ENCODE data around the gene UBE2R2. TPM values are rescaled to one million over a fixed set of nuclear protein-coding genes. Genes with fewer than 3 reads are reported as not detected.
A peak's percentile ranks its signal among the peaks of the same experiment; 100 is the strongest.

The UBE2R2 gene
- total RNA-seq, 6 donors from 2014 or later, result 24.6 to 33.6 (median 28.8) TPM

DNA sequence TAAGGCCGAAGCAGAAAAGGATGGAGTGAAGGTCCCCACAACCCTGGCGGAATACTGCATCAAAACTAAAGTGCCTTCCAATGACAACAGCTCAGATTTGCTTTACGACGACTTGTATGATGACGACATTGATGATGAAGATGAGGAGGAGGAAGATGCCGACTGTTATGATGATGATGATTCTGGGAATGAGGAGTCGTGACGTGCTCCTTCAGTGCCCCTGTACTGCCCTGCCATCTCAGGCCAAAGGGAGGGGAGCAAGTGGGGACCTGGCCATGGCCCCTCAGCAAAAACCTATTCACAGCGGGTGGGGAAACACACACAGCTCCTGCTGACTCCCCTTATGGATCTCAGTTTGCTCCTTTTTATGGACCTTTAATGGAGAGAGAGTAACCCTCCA is 100.1 kb downstream of the UBE2R2 start:
- TF ChIP-seq EP300 (IDR thresholded peaks at IDR 0.05), result no peak
- TF ChIP-seq, protein P1, sequence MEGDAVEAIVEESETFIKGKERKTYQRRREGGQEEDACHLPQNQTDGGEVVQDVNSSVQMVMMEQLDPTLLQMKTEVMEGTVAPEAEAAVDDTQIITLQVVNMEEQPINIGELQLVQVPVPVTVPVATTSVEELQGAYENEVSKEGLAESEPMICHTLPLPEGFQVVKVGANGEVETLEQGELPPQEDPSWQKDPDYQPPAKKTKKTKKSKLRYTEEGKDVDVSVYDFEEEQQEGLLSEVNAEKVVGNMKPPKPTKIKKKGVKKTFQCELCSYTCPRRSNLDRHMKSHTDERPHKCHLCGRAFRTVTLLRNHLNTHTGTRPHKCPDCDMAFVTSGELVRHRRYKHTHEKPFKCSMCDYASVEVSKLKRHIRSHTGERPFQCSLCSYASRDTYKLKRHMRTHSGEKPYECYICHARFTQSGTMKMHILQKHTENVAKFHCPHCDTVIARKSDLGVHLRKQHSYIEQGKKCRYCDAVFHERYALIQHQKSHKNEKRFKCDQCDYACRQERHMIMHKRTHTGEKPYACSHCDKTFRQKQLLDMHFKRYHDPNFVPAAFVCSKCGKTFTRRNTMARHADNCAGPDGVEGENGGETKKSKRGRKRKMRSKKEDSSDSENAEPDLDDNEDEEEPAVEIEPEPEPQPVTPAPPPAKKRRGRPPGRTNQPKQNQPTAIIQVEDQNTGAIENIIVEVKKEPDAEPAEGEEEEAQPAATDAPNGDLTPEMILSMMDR (IDR thresholded peaks at IDR 0.05), result no peak
- no peak for TF ChIP-seq POLR2AphosphoS5 (IDR thresholded peaks at IDR 0.05)
- no peak for ATAC-seq (ENCODE audit: low FRiP score in 2 of 2)
- Histone ChIP-seq H3K27me3 (no peaks in the 10 kb centered on the region), H3K9me3 (no peaks in the 10 kb centered on the region), H3K36me3 (peaks cover 18 to 87% (median 49%) of the 10 kb centered on the region in 4 donors), H3K4me3 (no peak overlapping the region), H3K4me1 (peaks cover 0 to 3% (median 0%) of the 10 kb centered on the region in 4 donors), H3K27ac (no peak overlapping the region)
- DNase-seq, result no peak
- WGBS, 2 donors, result 95 to 96% methylated on average over 9 of the region's 9 CpGs

DNA sequence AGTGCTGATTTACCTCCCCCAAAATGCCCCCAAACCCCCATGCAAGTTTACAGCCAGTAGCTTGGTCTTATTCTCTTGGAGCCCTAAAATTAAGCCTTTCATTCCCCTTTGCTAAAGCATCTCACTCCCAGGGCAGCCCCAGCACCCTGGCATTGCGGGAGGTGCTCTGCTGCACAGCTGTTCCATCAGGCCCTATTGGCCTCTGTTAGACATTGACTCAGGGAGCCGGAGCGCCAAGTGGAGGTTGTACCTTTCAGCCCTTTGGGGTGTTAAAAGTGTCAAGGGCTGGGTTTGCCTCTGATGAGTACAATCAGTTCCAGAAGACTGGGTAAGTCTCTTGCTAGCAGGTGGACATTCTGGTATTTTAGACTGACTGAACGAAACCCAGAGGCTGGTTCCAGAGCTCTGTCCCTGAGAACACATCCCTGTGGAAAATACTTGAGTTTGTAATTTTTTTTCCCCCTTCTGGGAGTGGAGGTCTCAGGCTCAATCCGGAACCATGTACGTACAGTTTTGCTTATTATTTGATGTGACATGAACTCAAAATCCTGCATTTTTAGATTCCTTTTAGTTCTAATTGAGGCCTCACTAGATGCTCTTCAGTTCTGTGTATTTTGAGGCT is 102.4 kb downstream of the UBE2R2 start:
- Histone ChIP-seq H3K4me3 (no peak overlapping the region), H3K9me3 (no peaks in the 10 kb centered on the region), H3K27me3 (no peaks in the 10 kb centered on the region), H3K27ac (no peak overlapping the region), H3K36me3 (peaks cover 31 to 89% (median 56%) of the 10 kb centered on the region in 4 donors), H3K4me1 (peaks cover 0 to 3% (median 0%) of the 10 kb centered on the region in 4 donors)
- TF ChIP-seq EP300 (IDR thresholded peaks at IDR 0.05), result no peak
- ATAC-seq (ENCODE audit: low FRiP score in 2 of 2) (no peak), DNase-seq (no peak)
- WGBS, 2 donors, result 96 to 97% methylated on average over 6 of the region's 6 CpGs

DNA sequence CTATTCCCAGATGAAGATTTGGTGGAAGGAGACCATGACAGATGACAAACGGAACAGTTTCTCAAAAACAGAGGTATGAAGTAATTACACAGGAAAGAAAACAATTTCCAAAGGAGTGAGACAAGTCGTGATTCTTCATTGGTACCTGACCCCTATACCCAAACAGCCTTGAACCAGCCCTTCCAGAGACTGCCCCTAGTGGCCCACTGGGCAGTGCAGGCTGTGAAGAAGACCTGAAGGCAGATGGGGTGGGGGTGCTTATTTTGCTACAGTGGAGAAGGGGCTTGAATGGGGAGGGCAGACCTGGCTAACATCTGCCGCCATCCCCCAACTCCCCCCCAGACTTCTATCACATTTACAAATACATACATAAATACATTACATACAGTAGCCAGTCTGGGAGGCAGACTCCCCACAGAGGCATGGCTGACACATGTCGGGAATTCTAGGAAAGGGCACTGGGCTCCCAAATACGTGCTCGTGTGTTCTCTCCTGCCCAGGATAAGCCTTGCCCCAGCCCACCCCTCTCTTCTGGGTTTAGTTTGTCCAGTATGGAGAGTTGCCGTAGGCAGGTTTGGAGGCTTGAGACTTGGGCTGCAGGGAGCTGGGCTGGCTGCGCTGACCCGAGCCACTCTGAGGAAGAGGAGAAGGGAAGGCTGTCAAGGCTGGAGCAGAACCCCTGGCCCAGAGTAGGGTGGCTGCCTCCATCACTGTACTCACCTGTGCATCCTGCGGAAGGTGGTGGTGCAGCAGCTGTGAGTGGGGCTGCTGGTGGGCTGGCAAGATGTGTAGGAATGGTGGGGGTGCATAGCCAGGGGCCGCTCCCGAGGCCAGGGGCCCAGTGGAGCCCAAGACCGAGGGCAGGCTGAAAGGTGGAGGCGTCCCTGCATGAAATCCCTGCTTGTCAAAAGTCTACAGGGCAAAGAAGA is 105.3 kb downstream of the UBE2R2 start:
- no peaks in the 10 kb centered on the region for H3K9me3 ChIP-seq
- H3K4me1 ChIP-seq, result peaks cover 0 to 13% (median 4%) of the 10 kb centered on the region in 4 donors
- H3K36me3 ChIP-seq, result peaks cover 32 to 95% (median 75%) of the 10 kb centered on the region in 4 donors
- TF ChIP-seq, protein P1 (IDR thresholded peaks at IDR 0.05), result peak; percentile 20 to 47 (median 34)
- TF ChIP-seq POLR2A (IDR thresholded peaks at IDR 0.05) (no peak), EP300 (IDR thresholded peaks at IDR 0.05) (no peak), POLR2AphosphoS5 (IDR thresholded peaks at IDR 0.05) (no peak)
- peak overlapping the region in 1 of 4 donors; percentile 3 for H3K27ac ChIP-seq
- peak in 1 of 2 donors; percentile 38 for DNase-seq
- 89 to 93% methylated on average over 7 to 14 of the region's 14 CpGs for WGBS, 2 donors
- no peaks in the 10 kb centered on the region for H3K27me3 ChIP-seq
- peak in 1 of 2 donors; percentile 35 for ATAC-seq (ENCODE audit: low FRiP score in 2 of 2)
- H3K4me3 ChIP-seq, result no peak overlapping the region

DNA sequence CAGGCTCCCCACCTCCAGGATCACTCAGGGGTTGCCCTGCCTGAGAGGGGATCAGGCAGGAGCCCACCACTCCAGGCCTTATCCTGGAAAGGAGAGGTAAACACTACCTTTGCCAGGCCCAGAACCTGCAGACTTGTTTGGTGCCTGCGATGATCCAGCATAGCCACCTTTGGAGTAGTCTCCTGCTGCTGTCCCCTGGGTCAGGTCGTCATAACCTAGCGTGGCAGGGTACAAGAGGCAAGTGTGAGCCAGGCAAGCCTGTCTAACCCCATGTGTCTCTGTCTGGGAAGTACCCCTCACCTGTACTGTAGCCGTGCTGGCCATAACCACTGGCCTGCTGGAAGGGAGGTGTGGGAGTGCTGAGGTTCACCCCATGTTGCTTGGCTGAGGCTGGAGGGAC is 106.1 kb downstream of the UBE2R2 start:
- no peak for ATAC-seq (ENCODE audit: low FRiP score in 2 of 2)
- H3K36me3 ChIP-seq, result peaks cover 26 to 95% (median 76%) of the 10 kb centered on the region in 4 donors
- peaks cover 0 to 13% (median 4%) of the 10 kb centered on the region in 4 donors for H3K4me1 ChIP-seq
- TF ChIP-seq EP300 (IDR thresholded peaks at IDR 0.05) (no peak), POLR2AphosphoS5 (IDR thresholded peaks at IDR 0.05) (no peak)
- TF ChIP-seq, protein P1 (IDR thresholded peaks at IDR 0.05), result no peak
- DNase-seq, result no peak
- no peaks in the 10 kb centered on the region for H3K27me3 ChIP-seq
- no peak overlapping the region for H3K27ac ChIP-seq
- 95 to 100% methylated on average over 1 to 4 of the region's 4 CpGs for WGBS, 2 donors
- no peak overlapping the region for H3K4me3 ChIP-seq
- H3K9me3 ChIP-seq, result no peaks in the 10 kb centered on the region

DNA sequence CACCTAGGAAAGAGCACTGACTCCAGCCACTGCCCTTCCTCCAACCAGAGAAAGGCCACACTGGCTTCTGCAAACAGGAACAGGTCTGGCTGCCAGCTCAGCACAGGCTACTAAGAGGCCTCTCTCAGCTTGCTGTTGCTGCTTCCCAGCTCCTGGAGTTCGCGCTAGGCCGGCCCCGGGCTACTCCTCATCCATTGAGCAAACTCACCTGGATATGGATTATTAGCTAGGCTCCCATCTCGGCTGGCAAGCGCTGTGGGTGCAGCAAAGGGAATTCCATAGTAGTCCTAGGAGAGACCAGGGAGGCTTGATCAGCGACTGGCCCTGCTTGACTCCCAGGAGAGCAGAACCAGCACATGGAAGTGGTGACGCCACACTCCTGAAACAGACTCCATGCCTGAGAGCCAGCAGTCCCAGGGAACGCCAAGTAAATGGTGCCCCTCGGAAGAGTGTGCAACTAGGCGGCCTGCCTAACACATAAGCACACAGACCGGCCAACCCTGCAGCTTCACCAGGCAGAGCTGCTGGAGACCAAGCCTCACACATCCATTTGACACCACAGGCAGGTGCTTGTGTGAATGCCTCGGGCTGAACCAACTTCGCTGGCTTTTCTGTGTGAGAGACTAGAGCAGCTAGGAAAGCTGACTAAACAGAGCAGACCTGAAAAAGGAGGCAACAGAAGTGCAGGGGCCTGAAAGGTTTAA is 107.2 kb downstream of the UBE2R2 start:
- H3K9me3 ChIP-seq, result no peaks in the 10 kb centered on the region
- no peak overlapping the region for H3K4me3 ChIP-seq
- TF ChIP-seq POLR2AphosphoS5 (IDR thresholded peaks at IDR 0.05) (no peak), EP300 (IDR thresholded peaks at IDR 0.05) (no peak), POLR2A (IDR thresholded peaks at IDR 0.05) (no peak)
- TF ChIP-seq, protein P1 (IDR thresholded peaks at IDR 0.05), result no peak
- ATAC-seq (ENCODE audit: low FRiP score in 2 of 2), result no peak
- 91 to 93% methylated on average over 5 to 14 of the region's 14 CpGs for WGBS, 2 donors
- H3K27ac ChIP-seq, result no peak overlapping the region
- H3K27me3 ChIP-seq, result no peaks in the 10 kb centered on the region
- peak in 1 of 2 donors; percentile 51 for DNase-seq
- H3K4me1 ChIP-seq, result peaks cover 0 to 13% (median 4%) of the 10 kb centered on the region in 4 donors
- H3K36me3 ChIP-seq, result peaks cover 26 to 95% (median 78%) of the 10 kb centered on the region in 4 donors

Data from upper lobe of left lung (tissue), 6 donors.